HG03460 (cell line): ENCODE data around the gene TBCK.
"Not testable (repeated sequence)": the region's sequence is repeated elsewhere in the genome, so short reads cannot be mapped to it uniquely, and the experiment has no call there.

Experiments
- ATAC-seq: cut with Tn5 transposase; IDR thresholded peaks from one replicate; pipeline ENCODE4 v1.9.1; 2021; ENCODE audit not compliant: unreplicated experiment

Gene TBCK

DNA sequence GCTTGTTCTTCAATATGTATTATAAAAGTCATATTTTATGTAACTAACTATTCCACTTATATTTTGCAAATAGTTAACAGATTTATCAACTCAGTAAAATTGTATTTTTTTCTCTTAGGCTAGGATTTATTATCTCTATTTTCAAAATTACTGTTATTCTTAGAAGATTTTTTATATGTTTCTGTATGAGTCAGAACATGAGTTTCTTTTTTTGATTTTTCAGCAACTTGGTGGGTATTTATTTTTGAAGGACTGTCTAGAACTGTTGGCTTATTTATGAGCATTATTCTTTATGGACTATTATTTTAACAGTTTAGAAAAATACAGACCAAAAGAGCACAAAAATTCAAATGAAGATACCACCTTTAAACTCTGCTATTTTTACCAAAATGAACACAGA is 7.1 kb upstream of the TBCK start:
- no peak for ATAC-seq

DNA sequence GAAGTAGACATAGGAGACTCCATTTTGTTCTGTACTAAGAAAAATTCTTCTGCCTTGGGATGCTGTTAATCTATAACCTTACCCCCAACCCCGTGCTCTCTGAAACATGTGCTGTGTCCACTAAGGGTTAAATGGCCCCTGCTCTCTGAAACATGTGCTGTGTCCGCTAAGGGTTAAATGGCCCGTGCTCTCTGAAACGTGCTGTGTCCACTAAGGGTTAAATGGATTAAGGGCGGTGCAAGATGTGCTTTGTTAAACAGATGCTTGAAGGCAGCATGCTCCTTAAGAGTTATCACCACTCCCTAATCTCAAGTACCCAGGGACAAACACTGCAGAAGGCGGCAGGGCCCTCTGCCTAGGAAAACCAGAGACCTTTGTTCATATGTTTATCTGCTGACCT is 5.8 kb upstream of the TBCK start:
- not testable (repeated sequence) for ATAC-seq

DNA sequence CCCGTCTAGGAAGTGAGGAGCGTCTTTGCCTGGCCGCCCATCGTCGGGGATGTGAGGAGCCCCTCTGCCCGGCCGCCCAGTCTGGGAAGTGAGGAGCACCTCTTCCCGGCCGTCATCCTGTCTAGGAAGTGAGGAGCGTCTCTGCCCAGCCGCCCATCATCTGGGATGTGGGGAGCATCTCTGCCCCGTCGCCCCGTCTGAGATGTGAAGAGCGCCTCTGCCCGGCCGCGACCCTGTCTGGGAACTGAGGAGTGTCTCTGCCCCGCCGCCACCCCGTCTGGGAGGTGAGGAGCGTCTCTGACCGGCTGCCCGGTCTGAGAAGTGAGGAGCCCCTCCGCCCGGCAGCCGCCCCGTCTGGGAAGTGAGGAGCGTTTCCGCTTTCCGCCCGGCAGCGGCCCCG is 5.2 kb upstream of the TBCK start:
- ATAC-seq, result not testable (repeated sequence)

DNA sequence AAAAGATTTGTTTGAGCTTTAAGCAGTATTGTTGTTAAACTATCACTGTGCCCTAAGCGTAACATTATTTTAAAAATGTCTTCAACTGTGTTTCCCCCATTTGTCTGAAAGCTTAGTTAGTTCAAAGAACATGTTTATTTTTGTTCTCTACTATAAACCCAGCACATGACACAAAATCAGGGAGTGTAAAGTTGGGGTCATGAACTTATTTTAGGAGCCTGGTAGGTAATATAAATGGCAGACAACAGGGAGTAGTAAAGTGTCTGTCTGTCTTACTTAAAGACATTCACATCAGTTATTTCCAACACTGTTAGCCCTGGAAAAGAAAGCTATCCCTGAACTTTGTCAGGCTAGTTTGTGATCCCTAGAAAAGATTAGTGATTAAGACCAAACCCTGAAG is 4.2 kb upstream of the TBCK start:
- ATAC-seq, result no peak

DNA sequence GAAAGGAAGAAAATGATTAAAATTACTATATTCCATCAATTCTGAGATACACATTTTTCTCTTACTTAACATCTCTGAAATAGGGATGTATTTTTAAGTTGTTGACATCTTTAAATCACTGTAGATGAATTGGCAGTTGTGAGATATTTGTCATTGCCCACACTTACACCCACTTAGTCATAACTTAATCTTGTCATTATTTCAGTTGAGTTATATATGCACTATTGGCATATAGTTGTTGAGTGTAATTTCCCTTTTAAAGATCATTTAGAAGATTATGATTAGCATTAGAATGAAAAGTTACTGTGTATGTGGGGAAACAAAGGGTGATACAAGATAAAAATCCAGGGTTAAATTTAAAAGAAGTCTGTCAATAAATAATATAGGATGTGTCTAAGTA is 2.5 kb upstream of the TBCK start:
- ATAC-seq, result no peak

DNA sequence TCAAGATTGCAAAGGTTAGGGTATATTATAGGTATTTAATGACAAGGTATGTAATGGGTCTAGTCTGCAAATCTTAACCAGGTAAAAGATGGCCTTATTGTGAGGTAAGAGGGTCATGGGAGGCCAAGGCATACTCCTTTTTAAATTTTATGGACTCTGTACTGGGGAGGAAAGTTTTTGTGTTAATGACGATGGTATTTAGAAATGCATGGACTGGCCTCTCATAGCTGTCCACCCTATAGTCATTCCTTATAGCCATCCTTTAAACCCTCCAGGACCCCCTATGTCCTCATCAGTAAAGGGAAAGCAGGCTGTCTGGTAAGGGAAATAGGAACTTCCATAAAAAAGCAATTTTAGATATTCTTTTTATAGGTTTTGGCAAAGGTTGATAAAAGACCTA is 1.8 kb upstream of the TBCK start:
- no peak for ATAC-seq

DNA sequence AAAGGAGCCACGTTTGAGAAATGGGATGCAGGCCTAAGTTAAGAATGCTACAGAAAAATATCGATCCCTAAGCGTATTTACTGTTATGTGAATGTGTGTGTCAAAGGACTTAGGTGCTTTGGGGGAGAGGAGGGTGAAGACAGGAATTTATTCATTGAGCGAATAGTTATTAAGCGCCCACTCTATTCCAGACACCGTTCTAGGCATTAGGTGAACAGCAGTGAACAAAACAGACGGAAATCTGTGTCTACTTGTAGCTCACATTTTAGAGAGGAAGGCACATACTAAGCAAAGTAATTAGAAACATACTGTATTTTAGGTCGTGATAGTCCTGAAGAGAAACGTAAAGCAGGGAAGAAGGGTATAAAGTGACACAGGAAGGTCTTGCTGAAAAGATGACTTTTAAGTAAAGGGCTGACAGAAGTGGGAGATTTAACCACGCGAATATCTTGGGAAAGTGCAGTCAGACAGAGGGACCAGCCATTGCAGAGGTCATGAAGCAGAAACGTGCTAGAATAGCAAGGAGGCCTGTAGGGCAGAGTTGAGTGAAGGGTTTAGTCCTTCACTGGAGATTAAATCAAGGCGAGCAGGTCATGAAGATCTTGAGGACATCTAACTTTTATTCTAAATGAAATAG is 882 bp upstream of the TBCK start:
- no peak for ATAC-seq

DNA sequence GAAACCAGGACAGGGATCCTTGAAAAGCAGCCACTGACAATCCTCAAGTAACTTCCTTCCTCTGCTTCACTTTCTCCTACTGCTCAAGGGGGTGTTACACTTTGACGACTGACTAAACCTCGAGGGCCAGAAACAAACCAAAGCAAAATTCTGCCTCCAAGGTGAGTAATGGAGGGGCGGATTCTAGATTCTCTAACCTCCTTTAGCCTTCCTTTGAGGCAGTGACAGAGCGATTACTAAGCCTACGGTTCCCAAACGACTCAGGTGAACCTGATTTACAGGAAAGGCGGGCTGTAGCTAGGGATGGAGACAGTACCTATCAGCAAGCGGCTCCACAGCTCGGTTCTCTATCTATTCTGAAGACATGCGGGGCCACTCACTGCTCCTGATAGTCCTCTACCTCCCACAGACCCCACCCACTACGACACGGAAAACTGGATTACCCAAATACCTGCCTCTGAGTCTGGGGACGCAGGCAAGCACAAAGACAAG is 487 bp downstream of the TBCK start:
- ATAC-seq, result peak; percentile 24

DNA sequence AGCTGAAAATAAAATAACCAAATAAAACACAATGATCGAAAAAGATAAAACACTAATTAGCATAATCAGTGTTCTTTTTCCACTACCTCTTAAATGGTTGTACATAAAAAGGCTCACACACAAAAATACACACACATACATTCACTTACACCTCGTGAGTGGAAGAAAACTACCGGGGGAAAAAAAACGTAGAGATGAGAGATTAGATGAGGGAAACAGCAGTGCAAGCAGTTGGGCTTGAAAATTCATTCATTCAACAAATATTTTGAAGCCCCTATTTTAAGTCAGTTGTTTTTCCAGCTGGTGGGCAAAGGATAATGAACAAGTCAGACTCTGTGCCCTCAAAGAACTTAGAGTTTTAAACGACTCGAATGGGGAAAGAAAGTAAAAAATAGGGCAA is 1.0 kb downstream of the TBCK start:
- no peak for ATAC-seq

DNA sequence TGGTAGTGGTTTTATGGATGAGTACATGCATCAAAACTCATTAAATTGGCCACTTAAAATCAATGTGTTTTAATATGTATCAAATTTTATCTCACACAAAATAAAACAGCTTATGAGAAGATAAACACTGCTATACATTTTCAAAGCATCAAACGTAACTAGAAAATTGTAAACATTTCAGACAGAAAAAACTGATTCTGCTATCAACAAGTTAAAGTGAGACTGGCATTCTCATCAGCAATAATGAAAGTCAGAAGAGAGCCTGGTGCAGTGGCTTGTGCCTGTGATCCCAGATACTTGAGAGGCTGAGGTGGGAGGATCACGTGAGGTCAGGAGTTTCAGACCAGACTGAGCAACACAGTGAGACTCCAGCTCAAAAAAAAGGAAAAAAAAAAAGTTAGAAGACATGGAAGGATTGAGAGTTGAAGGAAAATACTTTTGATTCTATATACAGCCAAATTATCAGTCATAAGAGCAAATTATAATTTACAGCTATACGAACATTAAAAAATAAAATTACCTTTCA is 2.9 kb downstream of the TBCK start:
- ATAC-seq, result no peak

DNA sequence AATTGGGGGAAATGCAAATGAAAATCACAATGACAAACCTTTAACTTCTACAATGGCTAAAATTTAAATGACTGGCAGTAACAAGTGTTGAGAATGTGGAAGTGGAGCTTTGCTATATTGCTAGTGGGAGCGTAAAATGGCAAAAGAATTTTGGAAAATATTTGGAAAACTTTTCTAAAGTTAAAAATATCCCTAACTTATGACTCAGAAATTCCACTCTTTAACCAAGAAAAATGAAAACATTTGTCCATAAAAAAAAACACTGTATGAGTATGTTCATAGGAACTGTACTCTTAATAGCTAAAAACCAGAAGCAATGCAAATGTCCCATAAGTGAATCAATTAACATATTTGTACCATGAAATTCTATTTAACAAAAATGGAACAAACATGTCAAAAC is 3.6 kb downstream of the TBCK start:
- ATAC-seq, result no peak

DNA sequence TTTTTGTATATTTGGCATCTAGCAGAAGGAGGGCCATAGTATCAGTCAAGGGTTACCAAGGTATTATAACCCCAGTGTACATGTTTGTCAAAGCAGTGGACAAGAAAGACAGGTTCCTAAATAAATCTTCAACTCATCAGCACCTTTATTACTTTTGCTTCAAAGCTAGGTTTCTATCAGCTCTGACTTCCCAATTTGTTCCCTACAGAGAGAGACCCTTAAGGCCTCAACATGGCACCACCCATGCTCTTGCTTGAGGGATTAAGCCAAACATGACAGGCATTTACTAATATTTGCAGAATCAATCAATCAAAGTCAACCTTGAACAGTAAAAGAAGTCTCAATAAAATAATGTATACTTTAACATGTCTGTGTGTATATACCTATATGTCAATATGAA is 9.4 kb downstream of the TBCK start:
- ATAC-seq, result no peak

DNA sequence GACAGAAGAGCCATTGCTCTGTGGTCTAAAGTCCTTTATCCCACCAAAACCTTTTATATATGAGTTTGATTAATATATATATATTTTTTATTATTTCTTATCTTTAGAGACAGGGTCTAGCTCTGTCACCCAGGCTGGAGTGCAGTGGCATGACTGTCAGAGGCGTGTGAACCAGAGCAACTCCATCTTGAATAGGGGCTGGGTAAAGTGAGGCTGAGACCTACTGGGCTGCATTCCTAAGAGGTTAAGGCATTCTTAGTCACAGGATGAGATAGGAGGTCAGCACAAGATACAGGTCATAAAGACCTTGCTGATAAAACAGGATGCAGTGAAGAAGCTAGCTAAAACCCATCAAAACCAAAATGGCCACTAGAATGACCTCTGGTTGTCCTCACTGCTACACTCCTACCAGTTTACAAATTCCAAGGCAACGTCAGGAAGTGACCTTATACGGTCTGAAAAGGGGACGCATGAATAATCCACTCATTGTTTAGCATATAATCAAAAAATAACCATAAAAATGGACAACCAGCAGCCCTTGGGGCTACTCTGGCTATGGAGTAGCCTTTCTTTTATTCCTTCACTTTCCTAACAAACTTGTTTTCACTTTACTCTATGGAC is 10.5 kb downstream of the TBCK start:
- no peak for ATAC-seq

DNA sequence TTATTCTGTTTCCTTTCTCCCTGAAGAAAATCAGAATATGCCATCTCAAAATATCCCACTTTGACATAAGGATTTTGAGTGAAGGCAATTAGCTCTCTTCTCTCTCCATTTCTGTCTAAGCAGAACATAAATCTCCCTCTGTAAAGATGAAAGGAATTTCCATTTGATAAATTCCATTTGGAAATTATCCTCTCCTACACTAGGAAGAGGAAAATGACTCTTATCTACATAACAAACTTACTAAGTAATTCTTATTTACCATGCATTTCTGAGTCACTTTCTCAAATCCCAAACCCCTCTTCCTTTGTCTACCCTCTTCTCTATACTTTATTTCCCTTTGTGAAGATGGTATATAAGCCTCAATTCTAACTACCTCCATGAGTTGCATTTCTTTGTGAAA is 11.4 kb downstream of the TBCK start:
- no peak for ATAC-seq

DNA sequence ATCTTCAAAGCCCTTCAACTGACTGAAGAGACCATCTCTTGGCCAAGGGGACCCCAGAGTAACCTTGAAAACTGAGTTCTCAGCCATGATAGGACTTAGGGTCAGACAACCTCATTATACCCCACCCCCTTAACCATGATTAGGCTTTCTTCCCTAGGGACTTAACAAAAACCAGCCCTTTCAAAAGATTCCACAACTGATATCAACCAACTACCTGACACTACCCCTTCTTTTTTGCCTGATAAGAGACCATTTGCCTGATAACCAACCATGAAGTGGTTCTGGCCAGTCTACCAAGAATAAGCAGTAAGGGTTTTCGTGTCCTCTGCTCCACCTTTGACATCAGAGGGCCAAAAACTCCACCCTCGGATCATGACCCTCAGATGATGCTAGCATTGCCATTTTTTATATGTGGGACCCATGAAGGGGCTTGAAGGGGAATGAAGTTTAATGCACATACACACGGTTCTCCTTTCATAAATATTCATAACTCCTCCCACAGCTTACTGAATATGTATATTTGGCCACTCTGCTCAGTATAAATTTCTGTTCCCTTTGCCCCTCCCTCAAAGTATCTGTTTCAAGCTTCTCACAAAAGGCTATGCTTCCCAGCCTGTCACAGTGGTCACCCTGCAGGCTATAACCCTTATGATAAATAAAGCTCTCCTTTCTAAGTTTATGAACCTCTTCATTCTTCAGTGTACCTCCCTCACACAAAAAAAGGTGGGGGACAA is 12.3 kb downstream of the TBCK start:
- no peak for ATAC-seq

DNA sequence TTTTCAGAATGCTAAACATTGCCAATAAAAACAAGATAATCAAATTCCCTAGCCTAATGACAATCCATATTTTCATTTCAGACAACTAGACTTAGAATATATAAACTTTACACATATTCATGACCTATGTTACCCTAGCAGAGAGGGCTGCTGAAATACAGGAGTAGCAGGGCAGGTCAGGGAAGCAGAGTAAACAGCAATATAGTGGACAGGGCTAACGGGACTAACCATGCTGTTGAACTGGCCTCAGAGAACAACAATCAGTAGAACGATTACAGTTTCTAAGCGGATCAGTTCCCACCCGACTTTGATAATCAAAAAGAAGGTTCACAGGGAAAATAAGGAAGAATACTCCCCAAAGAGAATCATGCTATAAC is 14.0 kb downstream of the TBCK start:
- no peak for ATAC-seq

DNA sequence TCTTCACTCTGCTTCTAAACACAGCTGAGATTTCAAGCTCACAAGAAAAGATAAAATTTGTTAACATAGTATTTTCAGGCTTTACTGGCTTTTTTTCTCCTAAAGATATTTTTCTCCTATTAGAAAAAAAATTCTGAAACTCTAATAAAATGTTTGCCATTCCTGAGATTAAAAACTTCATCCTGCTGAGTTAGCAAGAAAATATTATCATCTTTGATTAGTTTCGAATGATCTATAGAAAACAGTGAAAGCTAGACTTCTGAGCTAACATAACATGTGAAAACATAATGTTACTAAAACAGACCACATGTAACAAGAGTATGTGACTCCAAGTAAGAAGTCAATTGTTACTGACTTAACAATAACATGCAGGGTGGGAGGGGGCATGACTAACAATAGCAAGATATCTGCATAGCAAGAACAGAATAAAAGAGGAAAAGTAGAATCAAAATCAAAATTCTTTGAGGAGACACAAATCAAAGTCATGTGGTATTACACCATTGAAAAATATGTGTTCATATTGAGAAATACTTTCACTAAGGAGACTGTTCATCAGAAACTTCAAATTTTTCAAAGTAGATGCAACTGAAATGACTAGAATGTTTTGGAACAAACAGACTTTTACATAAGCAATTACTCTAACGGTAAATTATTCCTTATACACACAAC is 14.5 kb downstream of the TBCK start:
- ATAC-seq, result no peak

DNA sequence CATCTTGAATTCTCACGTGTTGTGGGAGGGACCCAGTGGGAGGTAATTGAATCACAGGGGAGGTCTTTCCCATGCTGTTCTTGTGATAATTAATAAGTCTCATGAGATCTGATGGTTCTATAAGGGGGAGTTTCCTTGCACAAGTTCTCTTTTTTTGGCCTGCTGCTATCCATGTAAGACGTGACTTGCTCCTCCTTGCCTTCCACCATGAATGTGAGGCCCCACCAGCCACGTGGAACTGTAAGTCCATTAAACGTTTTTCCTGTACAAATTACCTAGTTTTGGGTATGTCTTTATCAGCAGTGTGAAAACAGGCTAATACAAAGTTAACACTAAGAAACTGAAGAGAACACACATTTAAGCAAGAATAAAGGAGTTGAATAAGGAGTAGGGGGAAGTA is 16.0 kb downstream of the TBCK start:
- no peak for ATAC-seq

DNA sequence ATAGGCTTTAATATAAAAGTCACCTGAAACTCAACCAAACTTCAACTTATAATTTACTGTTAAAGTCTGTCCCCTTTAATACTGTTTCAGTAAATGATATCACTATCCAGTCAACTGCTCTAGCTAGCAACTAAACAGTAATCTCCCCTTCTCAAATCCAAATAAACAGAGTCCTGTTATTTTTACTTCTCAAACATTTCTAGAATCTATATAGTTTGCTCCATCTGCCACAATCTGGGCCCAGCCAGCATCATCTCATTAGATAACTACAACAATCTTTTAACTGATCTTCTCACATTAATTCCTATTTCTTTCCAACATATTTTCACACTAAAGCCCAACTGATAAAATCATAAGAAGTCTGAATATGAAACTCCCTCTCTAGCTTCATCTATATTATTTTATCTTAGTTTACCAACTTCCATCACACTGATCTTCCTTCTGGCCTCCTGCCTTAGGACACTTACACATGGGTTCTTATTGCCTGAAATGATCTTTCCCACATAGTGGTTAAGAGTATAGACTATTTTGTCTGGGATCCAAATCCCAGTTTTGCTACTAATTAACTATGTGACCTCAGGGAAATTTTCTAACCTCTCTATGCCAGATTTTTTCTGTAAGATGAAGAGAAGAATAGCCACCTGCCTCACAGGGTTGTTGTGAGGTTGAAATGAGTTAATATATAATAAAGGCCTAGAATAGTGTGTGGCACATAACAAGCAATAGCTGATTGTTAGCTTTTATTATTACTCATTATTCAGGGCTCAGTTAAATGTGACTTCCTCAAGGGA is 18.6 kb downstream of the TBCK start:
- ATAC-seq, result no peak

DNA sequence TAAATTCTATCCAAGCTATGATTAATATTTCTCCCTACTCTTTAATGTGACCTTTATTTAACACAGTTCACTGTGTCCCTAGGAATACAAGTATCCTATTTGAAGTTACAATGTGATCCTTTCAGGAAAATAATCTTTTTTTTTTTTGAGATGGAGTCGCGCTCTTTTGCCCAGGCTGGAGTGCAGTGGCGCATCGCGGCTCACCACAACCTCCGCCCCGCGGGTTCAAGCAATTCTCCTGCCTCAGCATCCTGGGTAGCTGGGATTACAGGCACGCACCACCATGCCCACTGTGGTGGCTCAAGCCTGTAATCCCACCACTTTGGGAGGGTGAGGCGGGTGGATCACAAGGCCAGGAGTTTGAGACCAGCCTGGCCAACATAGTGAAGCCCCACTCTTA is 21.9 kb downstream of the TBCK start:
- no peak for ATAC-seq

DNA sequence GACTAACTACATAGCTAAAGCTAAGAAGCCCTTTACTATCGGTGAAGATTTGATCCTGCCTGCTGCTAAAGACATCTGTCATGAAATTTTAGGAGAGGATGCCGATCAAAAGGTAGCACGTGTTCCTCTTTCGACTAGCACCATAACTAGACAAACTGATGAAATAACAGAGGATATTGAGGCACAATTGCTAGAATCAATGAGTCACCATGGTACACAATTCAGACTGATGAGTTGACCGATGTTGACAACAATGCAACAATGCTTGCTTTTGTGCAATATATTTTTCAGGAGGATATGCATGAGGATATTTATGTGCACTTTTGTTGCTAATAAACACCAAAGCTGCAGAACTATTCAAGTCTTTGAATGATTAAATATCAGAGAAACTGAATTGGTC is 24.3 kb downstream of the TBCK start:
- ATAC-seq, result no peak
